ENCODE data around the gene NR0B2. TPM values are rescaled to one million over a fixed set of nuclear protein-coding genes. Genes with fewer than 3 reads are reported as not detected.
A peak's percentile ranks its signal among the peaks of the same experiment; 100 is the strongest.
"Not testable (repeated sequence)": the region's sequence is repeated elsewhere in the genome, so short reads cannot be mapped to it uniquely, and the experiment has no call there.

NR0B2 gene
- total RNA-seq, 1 donor from 2014 or later = not detected

DNA sequence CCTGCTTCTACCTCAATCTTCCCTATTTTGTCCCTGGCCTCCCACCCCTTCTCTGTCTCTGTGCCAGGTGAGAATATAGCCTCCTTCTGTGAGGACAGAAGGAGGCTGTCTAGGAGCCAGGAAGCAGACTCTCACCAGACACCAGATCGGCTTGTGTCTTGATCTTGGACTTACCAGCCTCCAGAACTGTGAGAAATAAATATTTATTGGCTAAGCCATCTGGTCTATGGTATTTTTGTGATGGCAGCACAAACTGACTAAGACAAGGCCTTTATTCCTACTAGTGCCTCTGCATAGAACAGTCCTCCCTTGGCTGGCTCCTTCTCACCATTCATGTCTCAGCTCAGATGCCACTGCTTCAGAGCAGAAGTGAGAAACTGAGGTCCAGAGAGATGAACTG, 25.5 kb downstream of the NR0B2 start:
- Mint-ChIP-seq H3K36me3 (peaks cover 25% of the 10 kb centered on the region), H3K4me3 (peak overlapping the region; percentile 96), H3K27me3 (ENCODE audit: insufficient read depth, low read depth) (peaks cover 2% of the 10 kb centered on the region), H3K9me3 (no peaks in the 10 kb centered on the region), H3K4me1 (peaks cover 20% of the 10 kb centered on the region), H3K27ac (no peak overlapping the region)
- Histone ChIP-seq H3F3A (ENCODE audit: low read depth) (peaks cover 27% of the 10 kb centered on the region), H3K4me2 (no peak overlapping the region), H3K27ac (no peak overlapping the region), H3K4me3 (no peak overlapping the region), H3K9ac (no peak overlapping the region), H3K36me3 (no peaks in the 10 kb centered on the region), H3K79me2 (ENCODE audit: low read depth) (peaks cover 19% of the 10 kb centered on the region), H2AFZ (replicated peaks) (no peak overlapping the region), H3K9me3 (ENCODE audit: low read depth) (no peaks in the 10 kb centered on the region), H3K4me1 (peaks cover 8% of the 10 kb centered on the region), H4K20me1 (ENCODE audit: low read depth) (no peaks in the 10 kb centered on the region), H3K27me3 (no peaks in the 10 kb centered on the region)
- no peak for TF ChIP-seq EZH2 (IDR thresholded peaks at IDR 0.05)
- TF ChIP-seq, protein P1, sequence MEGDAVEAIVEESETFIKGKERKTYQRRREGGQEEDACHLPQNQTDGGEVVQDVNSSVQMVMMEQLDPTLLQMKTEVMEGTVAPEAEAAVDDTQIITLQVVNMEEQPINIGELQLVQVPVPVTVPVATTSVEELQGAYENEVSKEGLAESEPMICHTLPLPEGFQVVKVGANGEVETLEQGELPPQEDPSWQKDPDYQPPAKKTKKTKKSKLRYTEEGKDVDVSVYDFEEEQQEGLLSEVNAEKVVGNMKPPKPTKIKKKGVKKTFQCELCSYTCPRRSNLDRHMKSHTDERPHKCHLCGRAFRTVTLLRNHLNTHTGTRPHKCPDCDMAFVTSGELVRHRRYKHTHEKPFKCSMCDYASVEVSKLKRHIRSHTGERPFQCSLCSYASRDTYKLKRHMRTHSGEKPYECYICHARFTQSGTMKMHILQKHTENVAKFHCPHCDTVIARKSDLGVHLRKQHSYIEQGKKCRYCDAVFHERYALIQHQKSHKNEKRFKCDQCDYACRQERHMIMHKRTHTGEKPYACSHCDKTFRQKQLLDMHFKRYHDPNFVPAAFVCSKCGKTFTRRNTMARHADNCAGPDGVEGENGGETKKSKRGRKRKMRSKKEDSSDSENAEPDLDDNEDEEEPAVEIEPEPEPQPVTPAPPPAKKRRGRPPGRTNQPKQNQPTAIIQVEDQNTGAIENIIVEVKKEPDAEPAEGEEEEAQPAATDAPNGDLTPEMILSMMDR (IDR thresholded peaks at IDR 0.05) = no peak
- no peak for TF ChIP-seq EZH2phosphoT487 (IDR thresholded peaks at IDR 0.05)
- DNase-seq (ENCODE audit: low spot score) = no peak

DNA sequence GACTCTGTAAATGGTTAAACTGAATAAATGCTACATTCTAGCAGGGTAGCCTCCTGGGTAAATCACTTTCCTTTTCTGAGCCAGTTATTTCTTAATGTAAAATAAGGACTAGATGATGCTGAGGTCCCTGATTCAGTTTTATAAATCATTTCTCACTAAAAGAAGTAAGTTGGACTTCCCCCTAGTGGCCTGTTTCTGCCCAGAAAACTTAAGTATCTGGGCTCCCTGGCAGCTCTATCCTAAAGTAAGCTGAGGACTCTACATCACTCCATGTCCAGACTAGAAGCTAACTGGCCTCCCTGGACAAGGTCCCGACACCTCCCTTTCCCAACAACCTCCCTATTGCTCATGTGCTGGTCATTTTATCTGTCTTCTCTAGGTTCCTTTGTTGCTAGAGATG, 26.6 kb downstream of the NR0B2 start:
- peaks cover 8% of the 10 kb centered on the region for H3K4me1 ChIP-seq
- Mint-ChIP-seq H3K27me3 (ENCODE audit: insufficient read depth, low read depth) (peaks cover 2% of the 10 kb centered on the region), H3K4me3 (peak overlapping the region; percentile 38), H3K27ac (no peak overlapping the region), H3K4me1 (peaks cover 20% of the 10 kb centered on the region), H3K9me3 (no peaks in the 10 kb centered on the region), H3K36me3 (peaks cover 29% of the 10 kb centered on the region)
- TF ChIP-seq, protein P1 (IDR thresholded peaks at IDR 0.05) = peak; percentile 53
- TF ChIP-seq EZH2 (IDR thresholded peaks at IDR 0.05) = no peak
- H3K36me3 ChIP-seq = no peaks in the 10 kb centered on the region
- H3K9me3 ChIP-seq (ENCODE audit: low read depth) = no peaks in the 10 kb centered on the region
- no peak overlapping the region for H3K9ac ChIP-seq
- peaks cover 19% of the 10 kb centered on the region for H3K79me2 ChIP-seq (ENCODE audit: low read depth)
- H4K20me1 ChIP-seq (ENCODE audit: low read depth) = no peaks in the 10 kb centered on the region
- no peak overlapping the region for H2AFZ ChIP-seq (replicated peaks)
- no peak overlapping the region for H3K27ac ChIP-seq
- H3K4me2 ChIP-seq = no peak overlapping the region
- no peaks in the 10 kb centered on the region for H3K27me3 ChIP-seq
- peaks cover 27% of the 10 kb centered on the region for H3F3A ChIP-seq (ENCODE audit: low read depth)
- no peak overlapping the region for H3K4me3 ChIP-seq
- DNase-seq (ENCODE audit: low spot score) = peak; percentile 51

DNA sequence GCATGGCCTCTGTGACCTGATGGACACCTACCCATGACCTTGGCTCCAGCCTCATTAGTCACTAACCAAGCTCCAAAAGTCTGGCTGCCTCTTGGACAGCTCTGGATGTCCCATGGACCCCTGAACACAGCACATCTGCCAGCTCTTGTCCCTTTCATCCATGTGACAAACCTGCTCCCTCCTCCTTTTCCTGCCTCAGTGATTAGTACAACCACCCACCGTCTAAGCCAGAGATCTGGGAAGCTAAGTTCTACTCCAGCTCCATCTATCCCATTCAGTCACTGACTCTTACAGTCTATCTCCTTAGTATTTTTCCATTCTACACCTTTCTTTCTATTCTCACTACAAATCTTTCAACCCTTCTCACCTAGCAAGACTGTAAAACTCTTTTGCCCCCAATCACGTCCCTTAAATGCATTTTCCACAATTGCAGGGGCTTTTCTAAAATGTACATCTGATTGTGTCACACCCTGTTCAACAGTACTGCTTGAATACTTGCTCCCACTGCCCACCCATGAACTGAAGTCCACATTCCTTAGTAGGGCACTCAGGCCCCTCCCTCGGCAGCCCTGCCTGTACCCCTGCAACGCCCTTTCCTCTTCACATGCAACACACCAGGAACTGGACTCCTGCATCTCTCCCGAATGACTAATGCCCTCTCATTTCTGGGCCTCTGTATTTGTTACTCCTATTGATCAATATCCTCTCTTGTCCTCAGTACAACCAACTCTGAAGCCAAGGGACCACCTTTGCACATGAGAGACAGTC, 30.9 kb downstream of the NR0B2 start:
- Histone ChIP-seq H2AFZ (replicated peaks) (no peak overlapping the region), H3K9ac (no peak overlapping the region), H3K27ac (no peak overlapping the region), H3K9me3 (ENCODE audit: low read depth) (no peaks in the 10 kb centered on the region), H3K4me2 (no peak overlapping the region), H3K4me3 (no peak overlapping the region), H3K4me1 (no peaks in the 10 kb centered on the region), H3K27me3 (no peaks in the 10 kb centered on the region), H4K20me1 (ENCODE audit: low read depth) (no peaks in the 10 kb centered on the region), H3K79me2 (ENCODE audit: low read depth) (no peaks in the 10 kb centered on the region), H3F3A (ENCODE audit: low read depth) (peaks cover 14% of the 10 kb centered on the region), H3K36me3 (no peaks in the 10 kb centered on the region)
- Mint-ChIP-seq H3K36me3 (peaks cover 28% of the 10 kb centered on the region), H3K9me3 (no peaks in the 10 kb centered on the region), H3K4me3 (no peak overlapping the region), H3K4me1 (no peaks in the 10 kb centered on the region), H3K27ac (no peak overlapping the region), H3K27me3 (ENCODE audit: insufficient read depth, low read depth) (peaks cover 6% of the 10 kb centered on the region)
- no peak for DNase-seq (ENCODE audit: low spot score)
- TF ChIP-seq, protein P1 (IDR thresholded peaks at IDR 0.05) = no peak
- TF ChIP-seq EZH2phosphoT487 (IDR thresholded peaks at IDR 0.05) (no peak), EZH2 (IDR thresholded peaks at IDR 0.05) (no peak)

DNA sequence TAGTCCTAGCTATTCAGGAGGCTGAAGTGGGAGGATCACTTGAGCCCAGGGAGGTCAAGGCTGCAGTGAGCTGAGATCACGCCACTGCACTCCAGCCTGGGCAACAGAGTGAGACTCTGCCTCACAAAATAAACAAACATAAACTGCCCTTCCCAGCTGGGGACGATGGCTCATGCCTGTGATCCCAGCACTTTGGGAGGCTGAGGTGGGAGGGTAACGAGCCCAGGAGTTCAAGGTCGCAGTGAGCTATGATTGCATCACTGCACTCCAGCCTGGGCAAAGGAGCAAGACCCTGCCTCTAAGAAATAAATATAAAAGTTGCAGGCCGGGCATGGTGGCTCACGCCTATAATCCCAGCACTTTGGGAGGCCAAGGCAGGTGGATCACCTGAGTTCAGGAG, 32.2 kb downstream of the NR0B2 start:
- not testable (repeated sequence) for H3K4me2 ChIP-seq; DNase-seq (ENCODE audit: low spot score); H4K20me1 ChIP-seq (ENCODE audit: low read depth); H3K9me3 Mint-ChIP-seq; H3K27me3 Mint-ChIP-seq (ENCODE audit: insufficient read depth, low read depth); H3K9ac ChIP-seq; H3K27ac ChIP-seq; H3K4me1 ChIP-seq; H3K4me3 ChIP-seq; H3K9me3 ChIP-seq (ENCODE audit: low read depth); H3K4me3 Mint-ChIP-seq; H3K4me1 Mint-ChIP-seq; H2AFZ ChIP-seq (replicated peaks); H3K36me3 ChIP-seq; H3K79me2 ChIP-seq (ENCODE audit: low read depth); H3K27me3 ChIP-seq; H3K27ac Mint-ChIP-seq
- H3F3A ChIP-seq (ENCODE audit: low read depth) = peaks cover 16% of the 10 kb centered on the region
- peaks cover 24% of the 10 kb centered on the region for H3K36me3 Mint-ChIP-seq

Measured in neural progenitor cell (in vitro differentiated cells).